HG03354 (cell line): Measurements from ENCODE around the gene SMIM5.

Experiments
- ATAC-seq: cut with Tn5 transposase; IDR thresholded peaks from one replicate; pipeline ENCODE4 v1.9.1; 2021; ENCODE audit warnings: mild to moderate bottlenecking; ENCODE audit not compliant: unreplicated experiment, poor library complexity, severe bottlenecking

Gene SMIM5

GRCh38 chr17:75601057-75601987, 31.9 kb upstream of the SMIM5 start:
- no peak for ATAC-seq

- no peak for ATAC-seq
Measured at GRCh38 chr17:75602644-75603043, 30.6 kb upstream of the SMIM5 start.

GRCh38 chr17:75603123-75603522, 30.1 kb upstream of the SMIM5 start:
- no peak for ATAC-seq

GRCh38 chr17:75604034-75604695, 29.1 kb upstream of the SMIM5 start:
- ATAC-seq, result no peak

GRCh38 chr17:75605790-75606189, 27.4 kb upstream of the SMIM5 start:
- ATAC-seq, result no peak

- ATAC-seq, result no peak
Measured at GRCh38 chr17:75607086-75607485, 26.1 kb upstream of the SMIM5 start.

- ATAC-seq, result no peak
Measured at GRCh38 chr17:75610103-75610984, 22.9 kb upstream of the SMIM5 start.

GRCh38 chr17:75611851-75612429, 21.3 kb upstream of the SMIM5 start:
- no peak for ATAC-seq

GRCh38 chr17:75612906-75613626, 20.2 kb upstream of the SMIM5 start:
- no peak for ATAC-seq

GRCh38 chr17:75614006-75614405, 19.2 kb upstream of the SMIM5 start:
- no peak for ATAC-seq

- no peak for ATAC-seq
Measured at GRCh38 chr17:75614556-75615270, 18.5 kb upstream of the SMIM5 start.

GRCh38 chr17:75615301-75615700, 17.9 kb upstream of the SMIM5 start:
- ATAC-seq, result no peak

GRCh38 chr17:75616521-75617122, 16.6 kb upstream of the SMIM5 start:
- no peak for ATAC-seq

GRCh38 chr17:75617218-75617617, 16.0 kb upstream of the SMIM5 start:
- ATAC-seq, result no peak

- ATAC-seq, result no peak
Measured at GRCh38 chr17:75617675-75618074, 15.6 kb upstream of the SMIM5 start.

- ATAC-seq, result no peak
Measured at GRCh38 chr17:75619506-75620431, 13.5 kb upstream of the SMIM5 start.

- no peak for ATAC-seq
Measured at GRCh38 chr17:75621489-75621888, 11.7 kb upstream of the SMIM5 start.
